HG03457 (cell line): ENCODE measurements around the gene STMN3.
"Not testable (repeated sequence)": the region's sequence is repeated elsewhere in the genome, so short reads cannot be mapped to it uniquely, and the experiment has no call there.

Experiments used
- ATAC-seq: cut with Tn5 transposase; IDR thresholded peaks from one replicate; pipeline ENCODE4 v1.9.1; 2021; ENCODE audit warnings: moderate number of reproducible peaks; ENCODE audit not compliant: unreplicated experiment

The STMN3 gene

DNA sequence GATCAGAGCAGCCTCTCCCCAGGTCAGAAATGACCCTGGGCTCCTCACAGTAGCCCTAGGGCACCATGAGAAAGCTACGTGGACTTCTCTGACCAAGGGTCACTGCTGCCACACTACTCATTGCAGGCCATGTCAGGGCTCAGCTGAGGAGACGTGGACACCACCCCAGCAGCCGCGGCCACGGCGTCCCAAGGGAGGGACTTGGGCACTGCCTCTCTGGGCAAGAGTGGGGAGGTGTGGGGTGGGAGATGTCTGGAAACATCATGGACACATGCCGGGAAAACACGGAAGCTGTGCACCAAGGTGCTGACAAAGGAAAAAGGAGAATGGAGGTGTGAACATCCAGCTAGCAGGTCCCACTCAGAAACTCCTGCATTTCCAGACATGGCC lies 35.4 kb downstream of the STMN3 start:
- ATAC-seq: no peak

GRCh38 chr20:63617092-63617875 lies 35.9 kb downstream of the STMN3 start:
- no peak for ATAC-seq

GRCh38 chr20:63613863-63614594 lies 39.2 kb downstream of the STMN3 start:
- not testable (repeated sequence) for ATAC-seq

- ATAC-seq: no peak
These were observed 40.8 kb downstream of the STMN3 start for GRCh38 chr20:63612276-63612931.

DNA sequence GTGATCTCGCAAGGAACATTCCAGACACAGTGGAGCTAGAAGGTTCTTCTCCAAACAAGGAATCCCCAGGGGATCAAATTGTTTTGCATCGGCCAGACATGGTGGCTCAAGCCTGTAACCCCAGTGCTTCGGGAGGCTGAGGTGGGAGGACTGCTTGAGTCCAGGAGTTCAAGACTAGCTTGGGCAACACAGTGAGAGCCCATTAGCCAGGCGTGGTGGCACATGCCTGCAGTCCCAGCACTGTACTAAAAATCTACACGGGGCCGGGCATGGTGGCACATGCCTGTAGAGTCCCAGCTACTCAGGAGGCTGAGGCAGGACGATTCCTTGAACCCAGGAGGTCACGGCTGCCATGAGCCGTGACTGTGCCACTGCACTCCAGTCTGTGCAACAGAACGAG lies 41.6 kb downstream of the STMN3 start:
- ATAC-seq: no peak

DNA sequence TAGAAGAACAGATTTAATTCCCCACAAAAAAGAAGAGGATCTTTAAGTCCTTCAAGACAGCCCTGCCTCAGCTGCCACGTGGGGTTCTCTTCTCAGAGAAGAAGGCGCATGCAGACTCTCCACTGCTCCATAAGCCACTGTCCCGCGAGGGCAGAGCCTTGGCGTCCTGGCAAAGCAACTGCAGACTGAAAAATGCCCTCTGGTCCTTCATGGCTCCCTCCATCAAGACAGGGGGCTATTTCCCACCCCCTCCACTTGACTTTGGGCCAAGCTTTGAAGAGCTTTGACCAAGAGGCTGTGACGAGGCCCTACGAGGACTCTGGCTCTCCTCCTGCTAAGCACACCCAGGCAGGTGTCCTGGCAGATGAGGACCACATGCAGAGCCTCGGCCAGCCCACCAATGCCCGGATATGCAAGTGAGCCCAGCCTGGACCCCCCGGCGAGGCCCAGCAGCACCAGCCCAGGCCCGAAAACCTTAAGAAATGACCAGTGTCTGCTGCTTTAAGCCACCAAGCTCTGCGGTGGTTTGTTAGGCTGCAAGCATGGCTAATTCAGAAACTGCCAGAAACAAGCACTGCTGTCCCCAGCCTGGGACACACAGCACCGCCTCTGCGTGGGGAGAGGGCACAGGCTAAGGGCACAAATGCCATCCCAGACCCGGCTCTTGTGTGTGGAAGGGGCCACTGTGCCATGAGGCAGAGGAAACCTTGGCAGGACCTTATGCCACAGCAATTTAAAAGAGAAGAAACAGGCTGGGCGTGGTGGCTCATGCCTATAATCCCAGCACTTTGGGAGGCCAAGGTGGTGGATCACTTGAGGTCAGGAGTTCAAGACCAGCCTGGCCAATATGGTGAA lies 42.4 kb downstream of the STMN3 start:
- no peak for ATAC-seq

DNA sequence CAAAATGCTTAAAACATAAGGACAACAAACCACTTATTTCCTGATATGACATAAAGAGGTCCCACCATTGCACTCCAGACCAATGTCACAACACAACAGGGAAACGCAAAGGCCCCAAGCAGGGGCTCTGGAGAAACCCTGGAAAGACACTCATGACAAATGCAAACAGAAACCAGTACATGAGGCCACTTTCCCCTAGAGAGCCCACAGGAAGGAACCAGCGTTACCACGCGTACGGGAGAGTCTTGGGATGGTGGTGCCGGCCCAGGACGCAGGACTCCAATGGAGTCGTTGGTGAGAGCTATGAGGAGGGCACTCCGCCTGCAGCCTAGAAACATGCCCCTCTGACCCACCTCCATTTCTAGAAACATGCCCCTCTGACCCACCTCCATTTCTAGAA lies 46.5 kb downstream of the STMN3 start:
- ATAC-seq: no peak

GRCh38 chr20:63602321-63602720 lies 50.9 kb downstream of the STMN3 start:
- ATAC-seq: no peak

DNA sequence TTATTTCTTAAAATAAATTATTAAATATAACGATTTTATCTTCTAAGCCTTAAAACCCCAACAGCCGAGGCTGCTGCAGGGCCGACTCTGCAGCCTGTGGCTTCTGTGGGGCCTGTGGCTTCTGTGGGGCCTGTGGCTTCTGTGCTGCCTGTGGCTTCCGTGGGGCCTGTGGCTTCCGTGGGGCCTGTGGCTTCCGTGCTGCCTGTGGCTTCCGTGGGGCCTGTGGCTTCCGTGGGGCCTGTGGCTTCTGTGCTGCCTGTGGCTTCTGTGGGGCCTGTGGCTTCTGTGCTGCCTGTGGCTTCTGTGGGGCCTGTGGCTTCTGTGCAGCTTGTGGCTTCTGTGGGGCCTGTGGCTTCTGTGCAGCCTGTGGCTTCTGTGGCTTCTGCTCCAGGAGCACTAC lies 51.5 kb downstream of the STMN3 start:
- ATAC-seq: not testable (repeated sequence)

- ATAC-seq: no peak
These were observed 53.7 kb downstream of the STMN3 start for GRCh38 chr20:63599396-63600050.

DNA sequence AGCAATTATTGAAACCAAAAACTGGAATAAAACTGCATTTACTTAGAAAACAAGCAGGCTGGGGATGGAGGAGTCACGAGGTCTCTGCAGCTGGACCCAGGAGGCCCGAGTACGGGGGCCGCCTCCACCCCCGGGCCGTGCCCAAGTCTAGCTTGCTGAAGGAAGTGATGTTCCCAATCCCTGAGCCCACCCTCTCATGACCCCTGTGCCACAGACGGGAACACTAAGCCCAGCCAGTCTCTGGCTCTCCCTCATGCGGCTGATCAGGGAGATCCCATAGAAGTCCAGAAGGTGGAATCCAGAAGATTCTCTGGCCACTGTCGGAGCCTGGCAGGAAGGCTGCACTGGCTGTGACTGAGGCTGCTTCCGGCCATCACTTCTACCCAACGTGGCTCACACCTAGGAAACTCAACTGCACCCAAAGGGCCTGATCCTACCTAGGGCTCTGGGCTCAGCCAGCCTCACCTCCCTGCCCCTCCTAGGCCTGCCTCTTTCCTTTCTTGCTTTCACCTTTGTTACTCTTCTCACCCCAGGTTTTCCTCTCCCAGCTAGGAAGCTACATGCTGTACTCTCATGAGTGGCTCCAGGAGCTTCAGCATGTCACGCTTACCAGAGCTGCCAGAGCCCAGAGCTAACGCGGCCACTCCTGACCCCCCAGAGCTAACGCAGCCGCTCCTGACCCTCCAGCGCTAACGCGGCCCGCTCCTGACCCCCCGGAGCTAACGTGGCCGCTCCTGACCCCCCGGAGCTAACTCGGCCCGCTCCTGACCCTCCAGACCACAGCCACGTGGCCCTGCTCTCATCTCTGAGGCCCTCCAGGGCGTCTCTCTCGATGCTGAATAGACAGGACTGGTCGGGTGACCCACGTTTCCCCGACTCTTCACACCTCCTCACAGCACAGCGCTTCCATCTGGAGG lies 54.5 kb downstream of the STMN3 start:
- ATAC-seq: no peak

- no peak for ATAC-seq
These were observed 55.4 kb downstream of the STMN3 start for GRCh38 chr20:63597651-63598478.

- ATAC-seq: no peak
These were observed 56.8 kb downstream of the STMN3 start for GRCh38 chr20:63596423-63596822.

- ATAC-seq: no peak
These were observed 57.7 kb downstream of the STMN3 start for GRCh38 chr20:63595416-63596127.

GRCh38 chr20:63594043-63594561 lies 59.1 kb downstream of the STMN3 start:
- ATAC-seq: no peak

GRCh38 chr20:63592661-63593060 lies 60.6 kb downstream of the STMN3 start:
- no peak for ATAC-seq

DNA sequence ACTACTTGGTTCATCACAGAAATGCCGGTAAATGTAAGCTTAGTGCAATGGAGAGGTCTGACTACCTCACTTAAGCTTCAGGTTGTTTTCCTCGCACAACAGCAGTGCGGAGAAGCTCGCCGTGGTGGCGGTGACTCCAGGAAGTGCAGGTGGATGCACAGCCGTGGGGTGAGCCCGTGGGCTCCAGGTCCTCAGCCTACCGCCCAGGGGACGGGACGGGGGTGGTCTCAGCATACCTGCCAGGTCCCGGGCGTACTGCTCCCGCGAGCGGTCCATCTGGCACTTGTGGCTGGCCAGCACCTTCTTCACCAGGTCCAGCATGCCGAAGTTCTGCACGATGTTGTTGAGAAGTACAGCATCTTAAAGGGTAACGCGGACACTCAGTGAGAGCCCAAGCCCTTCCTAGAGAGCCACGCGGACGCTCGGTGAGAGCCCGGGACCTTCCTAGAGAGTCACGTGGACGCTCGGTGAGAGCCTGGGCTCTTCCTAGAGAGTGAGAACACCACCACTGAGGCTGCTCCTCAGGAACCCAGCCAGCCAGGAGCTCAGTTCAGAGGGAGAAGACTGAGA lies 61.4 kb downstream of the STMN3 start:
- ATAC-seq: no peak
